Peyer's patch (tissue), 4 donors: ENCODE results near the gene TMED7. TPM values are rescaled to one million over a fixed set of nuclear protein-coding genes. Genes with fewer than 3 reads are reported as not detected.
A peak's percentile ranks its signal among the peaks of the same experiment; 100 is the strongest.
"Not testable (repeated sequence)": the region's sequence is repeated elsewhere in the genome, so short reads cannot be mapped to it uniquely, and the experiment has no call there.

Source experiments
- DNase-seq, 3 donors: peaks; one replicate each; pipeline ENCODE4 v3.0.0-alpha.2; 2017 to 2019
- H3K27ac ChIP-seq, 4 donors: fragments of 200-600 bp; sonication (generic); one replicate each; pipeline ENCODE4 v1.5.1; 2016 to 2019
- H3K27me3 ChIP-seq, 2 donors: fragments of 200-600 bp; sonication (generic); one replicate each; pipeline ENCODE4 v1.5.1; 2019
- H3K36me3 ChIP-seq, 3 donors: fragments of 200-600 bp; sonication (generic); one replicate each; pipeline ENCODE4 v1.5.1; 2016 to 2019
- H3K4me1 ChIP-seq, 4 donors: fragments of 200-600 bp; sonication (generic); one replicate each; pipeline ENCODE4 v1.5.1; 2016 to 2019
- H3K4me3 ChIP-seq, 4 donors: fragments of 200-600 bp; sonication (generic); 1 replicate in 3 of 4; 2 replicates in 1 of 4; pipeline ENCODE4 v1.5.1; 2016 to 2019; ENCODE audit warnings: mild to moderate bottlenecking in 1 of 4
- H3K9me3 ChIP-seq, 4 donors: fragments of 200-600 bp; sonication (generic); one replicate each; pipeline ENCODE4 v1.5.1; 2016 to 2019; ENCODE audit warnings: mild to moderate bottlenecking in 1 of 4
- CTCF ChIP-seq, 6 experiments: fragments of 450-650 bp in 4 of 6; fragments of 200-600 bp in 2 of 6; sonication (generic) in 1 of 6; IDR thresholded peaks; one replicate each; pipeline ENCODE4 v1.5.1; 2017 to 2019; ENCODE audit warnings: antibody characterized with exemption in 6 of 6, mild to moderate bottlenecking in 3 of 6, moderate library complexity in 1 of 6
- POLR2A ChIP-seq, 2 donors: fragments of 450-650 bp; IDR thresholded peaks; one replicate each; pipeline ENCODE4 v1.5.1; 2017; ENCODE audit warnings: antibody characterized with exemption in 2 of 2, mild to moderate bottlenecking in 2 of 2, moderate library complexity in 2 of 2
- total RNA-seq, 4 donors: library from RNA; depleted of rRNA; stranded (reverse); fragments of >200 nt; gene quantifications; one replicate each; pipeline ENCODE4 v1.1.0, GENCODE V29; 2016

Gene TMED7
- total RNA-seq, result 100 to 1,000 TPM in 2 of 4 donors, 10 to 100 TPM in 2; 36.3 to 119 (median 99.7) TPM

- TF ChIP-seq POLR2A (IDR thresholded peaks at IDR 0.05) (peak; percentile 78 to 91), CTCF (IDR thresholded peaks at IDR 0.05) (peak in 2 of 6 experiments; percentile 10 to 25)
- Histone ChIP-seq H3K27ac (peak within 1 kb of the TSS; percentile 89 to 98 (median 96)), H3K27me3 (no peaks in the 10 kb centered on the region), H3K4me3 (peak within 1 kb of the TSS; percentile 79 to 99 (median 94)), H3K4me1 (peaks cover 0 to 28% (median 10%) of the 10 kb centered on the region in 4 donors), H3K9me3 (no peaks in the 10 kb centered on the region), H3K36me3 (no peaks in the 10 kb centered on the region)
- peak; percentile 100 for DNase-seq
Observed at GRCh38 chr5:115625579-115626444, at the start of gene TMED7. Gene TMED7 (minus strand): TSS chr5:115626036. CDS start chr5:115625792, 244 bp downstream.

- not testable (repeated sequence) for H3K9me3 ChIP-seq, H3K4me3 ChIP-seq, DNase-seq, H3K27ac ChIP-seq, H3K4me1 ChIP-seq, H3K36me3 ChIP-seq, H3K27me3 ChIP-seq
Observed at GRCh38 chr5:115674782-115675181, 48.9 kb upstream of the TMED7 start.

GRCh38 chr5:115673596-115673995, 47.8 kb upstream of the TMED7 start:
- Histone ChIP-seq H3K36me3 (no peaks in the 10 kb centered on the region), H3K27me3 (no peaks in the 10 kb centered on the region), H3K9me3 (no peaks in the 10 kb centered on the region), H3K27ac (no peak overlapping the region), H3K4me1 (no peaks in the 10 kb centered on the region), H3K4me3 (no peak overlapping the region)
- TF ChIP-seq POLR2A (IDR thresholded peaks at IDR 0.05), result no peak
- no peak for TF ChIP-seq CTCF (IDR thresholded peaks at IDR 0.05)
- DNase-seq, result no peak

- DNase-seq, result no peak
- TF ChIP-seq POLR2A (IDR thresholded peaks at IDR 0.05), result no peak
- no peak for TF ChIP-seq CTCF (IDR thresholded peaks at IDR 0.05)
- Histone ChIP-seq H3K4me1 (no peaks in the 10 kb centered on the region), H3K27ac (no peak overlapping the region), H3K27me3 (no peaks in the 10 kb centered on the region), H3K4me3 (no peak overlapping the region), H3K36me3 (no peaks in the 10 kb centered on the region), H3K9me3 (peaks cover 0 to 5% (median 0%) of the 10 kb centered on the region in 4 donors)
Observed at GRCh38 chr5:115671939-115672338, 46.1 kb upstream of the TMED7 start.

- H3K9me3 ChIP-seq, result peaks cover 0 to 5% (median 0%) of the 10 kb centered on the region in 4 donors
- H3K36me3 ChIP-seq, result no peaks in the 10 kb centered on the region
- TF ChIP-seq CTCF (IDR thresholded peaks at IDR 0.05) (no peak), POLR2A (IDR thresholded peaks at IDR 0.05) (no peak)
- no peaks in the 10 kb centered on the region for H3K27me3 ChIP-seq
- no peak for DNase-seq
- H3K4me3 ChIP-seq, result no peak overlapping the region
- H3K4me1 ChIP-seq, result no peaks in the 10 kb centered on the region
- H3K27ac ChIP-seq, result no peak overlapping the region
Observed at GRCh38 chr5:115666023-115666422, 40.2 kb upstream of the TMED7 start.

- H3K4me1 ChIP-seq, result no peaks in the 10 kb centered on the region
- no peaks in the 10 kb centered on the region for H3K9me3 ChIP-seq
- H3K4me3 ChIP-seq, result no peak overlapping the region
- TF ChIP-seq POLR2A (IDR thresholded peaks at IDR 0.05), result no peak
- no peak for TF ChIP-seq CTCF (IDR thresholded peaks at IDR 0.05)
- H3K36me3 ChIP-seq, result no peaks in the 10 kb centered on the region
- no peak for DNase-seq
- no peaks in the 10 kb centered on the region for H3K27me3 ChIP-seq
- H3K27ac ChIP-seq, result no peak overlapping the region
Observed at GRCh38 chr5:115661563-115661962, 35.7 kb upstream of the TMED7 start.
